SJSA1 (cell line): Measurements from ENCODE around the gene MYO6. TPM values are rescaled to one million over a fixed set of nuclear protein-coding genes. Genes with fewer than 3 reads are reported as not detected.
A peak's percentile ranks its signal among the peaks of the same experiment; 100 is the strongest.

Source experiments
- DNase-seq, 2 experiments: peaks; one replicate each; pipeline ENCODE4 v3.0.0-alpha.2; 2015 to 2020; ENCODE audit warnings: low spot score in 2 of 2, low read depth in 1 of 2
- H3K27ac ChIP-seq: fragments of 250-450 bp; sonication (Bioruptor Pico); 2 replicates; pipeline ENCODE4 v1.5.1; 2020; ENCODE audit warnings: mild to moderate bottlenecking, moderate library complexity
- H3K27me3 ChIP-seq: fragments of 250-450 bp; sonication (Bioruptor Pico); replicated peaks from 2 replicates; pipeline ENCODE4 v1.5.1; 2020; ENCODE audit warnings: mild to moderate bottlenecking, moderate library complexity
- H3K36me3 ChIP-seq: fragments of 250-450 bp; sonication (Bioruptor Pico); 2 replicates; pipeline ENCODE4 v1.5.1; 2020; ENCODE audit warnings: mild to moderate bottlenecking
- H3K4me1 ChIP-seq: fragments of 250-450 bp; sonication (Bioruptor Pico); replicated peaks from 2 replicates; pipeline ENCODE4 v1.6.1; 2021; ENCODE audit warnings: mild to moderate bottlenecking
- H3K4me3 ChIP-seq: fragments of 250-450 bp; sonication (Bioruptor Pico); 2 replicates; pipeline ENCODE4 v1.5.1; 2020; ENCODE audit warnings: mild to moderate bottlenecking
- H3K9me3 ChIP-seq: fragments of 250-450 bp; sonication (Bioruptor Pico); replicated peaks from 2 replicates; pipeline ENCODE4 v1.5.1; 2020; ENCODE audit warnings: mild to moderate bottlenecking
- total RNA-seq: library from RNA; depleted of rRNA; stranded (reverse); fragments of >200 nt; shearing (Covaris generic); gene quantifications from 2 replicates; pipeline ENCODE4 v1.2.3, GENCODE V29; 2014

Gene MYO6
- total RNA-seq, 1 experiment from 2014 or later = 6.4 TPM

DNA sequence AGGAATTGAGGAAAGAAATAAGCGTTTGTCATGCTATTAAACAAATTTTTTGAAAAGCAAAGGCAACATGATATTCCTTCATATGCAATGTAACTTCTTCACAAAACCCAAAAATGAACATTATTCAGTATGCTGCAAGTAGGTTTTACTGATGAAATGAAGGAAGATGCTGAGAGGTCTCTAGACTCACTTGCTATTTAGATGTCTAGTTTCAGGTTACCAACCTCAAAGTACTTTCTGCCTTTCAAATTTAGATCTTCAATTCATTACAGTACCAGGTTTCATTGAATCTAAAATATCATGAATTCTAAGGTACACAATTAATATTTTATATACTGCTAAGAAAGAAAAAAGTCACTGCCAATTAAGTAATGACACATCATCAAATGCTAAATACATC lies 39.9 kb downstream of the MYO6 start:
- no peak overlapping the region for H3K27ac ChIP-seq
- DNase-seq = no peak
- no peaks in the 10 kb centered on the region; the same call in 1 of the 2 replicates for H3K27me3 ChIP-seq
- peaks cover 8% of the 10 kb centered on the region; the same call in 1 of the 2 replicates for H3K4me1 ChIP-seq
- no peaks in the 10 kb centered on the region for H3K36me3 ChIP-seq
- H3K4me3 ChIP-seq = no peak overlapping the region
- no peaks in the 10 kb centered on the region for H3K9me3 ChIP-seq

DNA sequence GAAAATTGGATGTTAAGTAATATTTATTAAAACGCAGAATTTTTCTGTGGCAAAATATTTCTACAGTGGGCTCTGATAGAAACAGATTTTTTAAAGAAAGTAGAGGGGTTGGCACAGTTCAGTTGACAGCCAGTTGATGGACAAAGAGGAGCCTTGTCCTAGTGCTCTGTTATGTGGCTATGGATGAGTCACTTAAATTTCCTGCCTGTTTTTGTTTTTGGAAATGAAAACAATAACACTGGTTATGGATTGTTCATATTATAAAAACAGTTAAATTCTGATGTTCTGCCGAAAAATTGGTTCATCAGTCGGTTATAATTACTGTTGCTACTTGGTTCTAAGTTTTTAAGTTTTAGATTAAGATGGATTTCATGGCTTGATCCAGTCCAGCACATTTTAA lies 42.8 kb downstream of the MYO6 start:
- no peak overlapping the region for H3K27ac ChIP-seq
- peaks cover 8% of the 10 kb centered on the region; the same call in 1 of the 2 replicates for H3K4me1 ChIP-seq
- DNase-seq = no peak
- no peaks in the 10 kb centered on the region for H3K9me3 ChIP-seq
- no peaks in the 10 kb centered on the region; the same call in 1 of the 2 replicates for H3K27me3 ChIP-seq
- no peak overlapping the region for H3K4me3 ChIP-seq
- no peaks in the 10 kb centered on the region for H3K36me3 ChIP-seq

DNA sequence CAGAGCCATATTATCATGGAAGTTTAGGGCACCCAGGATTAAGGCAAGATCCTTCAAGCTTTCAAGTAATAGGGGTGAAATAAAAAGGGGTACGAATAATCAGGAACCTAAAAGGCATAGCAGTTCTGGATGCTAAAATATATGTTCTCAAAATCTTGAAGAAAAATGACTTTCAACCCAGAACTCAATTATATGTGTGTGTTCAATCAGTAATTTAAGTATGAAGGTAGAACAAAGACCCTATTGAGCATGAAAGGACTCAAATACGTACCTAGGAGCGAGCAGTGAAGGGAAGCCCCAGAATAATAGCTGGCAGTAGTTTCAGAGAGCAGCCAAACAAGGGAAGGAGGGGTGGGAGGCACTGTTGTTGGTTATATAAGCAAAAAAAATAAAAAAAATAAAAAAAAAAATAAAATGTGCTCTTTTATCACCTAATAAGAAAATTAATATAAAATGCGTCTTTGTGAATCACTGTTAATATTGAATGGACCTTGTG lies 45.4 kb downstream of the MYO6 start:
- Histone ChIP-seq H3K4me1 (peaks cover 8% of the 10 kb centered on the region; the same call in 1 of the 2 replicates), H3K27me3 (no peaks in the 10 kb centered on the region; the same call in 1 of the 2 replicates), H3K27ac (no peak overlapping the region), H3K36me3 (no peaks in the 10 kb centered on the region), H3K4me3 (no peak overlapping the region), H3K9me3 (no peaks in the 10 kb centered on the region)
- DNase-seq = no peak

DNA sequence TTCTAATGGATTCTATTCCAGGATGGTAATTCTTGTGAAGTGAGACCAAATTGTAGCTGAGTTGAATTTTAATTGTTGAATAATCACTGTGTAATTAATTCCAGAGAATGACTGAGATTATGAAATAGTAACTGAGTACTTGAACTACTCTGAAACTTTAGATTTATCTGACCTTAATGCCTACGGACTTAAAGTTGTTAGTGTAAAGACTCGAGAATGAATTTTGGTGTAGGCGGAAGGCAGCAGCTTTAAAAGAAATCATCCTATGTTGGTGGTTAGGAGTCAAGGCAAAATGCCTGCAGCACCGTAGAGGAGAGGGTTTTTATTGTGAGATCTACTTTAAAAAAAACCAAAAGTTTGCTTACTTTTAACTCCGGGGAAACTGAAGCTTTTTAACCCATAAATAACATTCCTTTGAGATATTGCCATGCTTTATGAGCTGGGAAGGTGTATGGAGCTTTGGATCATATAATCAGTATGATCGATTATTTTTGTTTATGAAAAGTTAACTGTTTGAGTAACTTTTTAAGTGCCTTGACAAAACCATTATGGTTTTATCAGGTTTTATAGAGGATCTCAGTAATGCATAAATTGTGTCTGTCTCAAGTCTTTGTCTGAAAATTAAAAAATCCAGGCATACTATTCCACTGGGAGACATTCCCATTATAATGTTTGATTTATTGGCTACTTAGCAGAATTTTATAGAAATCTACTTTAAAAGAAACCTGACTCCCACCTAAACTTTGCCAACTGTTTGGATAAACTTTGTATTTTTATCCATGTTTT lies 46.1 kb downstream of the MYO6 start:
- Histone ChIP-seq H3K36me3 (no peaks in the 10 kb centered on the region), H3K27ac (no peak overlapping the region), H3K4me3 (no peak overlapping the region), H3K9me3 (no peaks in the 10 kb centered on the region), H3K27me3 (no peaks in the 10 kb centered on the region; the same call in 1 of the 2 replicates), H3K4me1 (peaks cover 8% of the 10 kb centered on the region; the same call in 1 of the 2 replicates)
- no peak for DNase-seq

DNA sequence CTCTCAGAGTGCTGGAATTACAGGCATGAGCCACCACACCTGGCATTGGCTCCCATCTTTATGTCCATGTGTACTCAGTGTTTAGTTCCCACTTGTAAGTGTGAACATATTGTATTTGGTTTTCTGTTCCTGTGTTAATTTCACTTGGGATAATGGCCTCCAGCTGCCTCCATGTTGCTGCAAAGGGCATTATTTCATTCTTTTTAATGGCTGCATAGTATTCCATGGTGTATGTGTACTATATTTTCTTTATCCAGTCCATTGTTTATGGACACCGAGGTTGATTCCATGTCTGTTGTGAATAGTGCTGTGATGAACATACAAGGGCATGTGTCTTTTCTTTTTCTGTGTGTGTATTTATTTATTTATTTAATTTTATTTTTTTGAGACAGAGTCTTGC lies 47.7 kb downstream of the MYO6 start:
- H3K27ac ChIP-seq = no peak overlapping the region
- H3K27me3 ChIP-seq = no peaks in the 10 kb centered on the region; the same call in 1 of the 2 replicates
- H3K9me3 ChIP-seq = no peaks in the 10 kb centered on the region
- DNase-seq = no peak
- peaks cover 5% of the 10 kb centered on the region; the same call in 1 of the 2 replicates for H3K4me1 ChIP-seq
- no peak overlapping the region for H3K4me3 ChIP-seq
- H3K36me3 ChIP-seq = no peaks in the 10 kb centered on the region

DNA sequence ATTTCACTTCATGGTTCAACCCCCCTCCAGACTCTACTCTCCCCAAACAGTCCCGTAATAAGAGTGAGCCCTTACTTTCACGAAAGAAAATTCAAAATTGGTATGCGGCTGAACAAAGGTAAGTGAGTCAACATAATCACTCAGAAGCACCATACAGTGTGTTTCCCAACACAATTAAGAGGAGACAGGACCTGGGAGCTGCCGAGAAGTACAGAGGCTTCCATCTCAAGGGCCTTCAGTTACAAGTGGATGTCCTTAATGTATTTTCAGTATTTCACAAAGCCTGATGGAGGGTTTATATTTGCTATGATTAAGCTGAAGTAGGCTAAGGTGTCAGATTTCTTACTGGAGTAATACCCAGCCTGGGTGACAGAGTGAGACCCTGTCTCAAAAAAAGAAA lies 51.1 kb downstream of the MYO6 start:
- Histone ChIP-seq H3K36me3 (no peaks in the 10 kb centered on the region), H3K4me3 (no peak overlapping the region), H3K27me3 (no peaks in the 10 kb centered on the region), H3K4me1 (no peaks in the 10 kb centered on the region), H3K9me3 (no peaks in the 10 kb centered on the region), H3K27ac (no peak overlapping the region)
- no peak for DNase-seq

DNA sequence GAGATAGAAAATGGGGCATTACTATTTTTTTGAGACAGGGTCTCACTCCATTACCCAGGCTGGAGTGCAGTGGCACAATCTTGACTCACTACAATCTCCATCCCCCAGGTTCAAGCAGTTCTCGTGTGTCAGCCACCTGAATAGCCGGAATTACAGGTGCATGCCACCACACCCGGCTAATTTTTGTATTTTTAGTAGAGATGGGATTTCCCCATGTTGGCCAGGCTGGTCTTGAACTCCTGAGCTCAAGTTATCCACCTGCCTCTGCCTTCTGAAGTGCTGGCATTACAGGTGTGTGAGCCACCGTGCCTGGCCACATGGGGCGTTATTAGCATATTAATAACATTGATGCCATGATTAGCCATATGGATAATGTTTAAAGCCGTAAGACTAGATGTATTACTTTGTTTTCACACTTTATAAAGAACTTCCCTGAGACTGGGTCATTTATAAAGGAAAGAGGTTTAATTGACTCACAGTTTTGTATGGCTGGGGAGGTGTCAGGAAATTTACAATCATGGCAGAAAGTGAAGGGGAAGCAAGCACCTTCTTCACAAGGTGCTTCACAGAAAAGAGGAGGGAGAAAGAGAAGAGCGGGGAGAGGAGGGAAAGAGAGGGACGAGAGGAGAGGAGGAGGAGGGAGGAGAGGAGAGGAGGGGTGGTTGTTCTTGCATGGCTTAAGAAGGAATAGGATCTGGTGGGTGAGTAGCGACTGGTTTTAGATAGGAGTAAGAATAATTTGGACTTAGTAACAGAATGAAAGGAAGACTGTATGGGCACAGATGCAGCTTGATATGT lies 51.9 kb downstream of the MYO6 start:
- Histone ChIP-seq H3K4me3 (no peak overlapping the region), H3K27me3 (no peaks in the 10 kb centered on the region), H3K36me3 (no peaks in the 10 kb centered on the region), H3K9me3 (no peaks in the 10 kb centered on the region), H3K27ac (no peak overlapping the region), H3K4me1 (no peaks in the 10 kb centered on the region)
- DNase-seq = no peak

DNA sequence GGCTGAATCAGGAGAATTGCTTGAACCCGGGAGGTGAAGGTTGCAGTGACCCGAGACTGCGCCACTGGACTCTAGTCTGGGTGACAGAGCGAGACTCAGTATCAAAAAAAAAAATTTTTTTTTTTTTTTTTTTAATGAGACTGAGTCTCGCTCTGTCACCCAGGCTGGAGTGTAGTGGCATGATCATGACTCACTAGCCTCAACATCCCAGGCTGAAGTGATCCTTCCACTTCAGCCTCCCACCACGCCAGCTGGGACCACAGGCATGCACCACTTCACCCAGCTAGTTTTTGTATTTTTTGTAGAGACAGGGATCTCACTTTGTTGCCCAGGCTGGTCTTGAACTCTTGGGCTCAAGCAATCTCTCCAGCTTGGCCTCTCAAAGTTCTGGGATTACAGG lies 53.3 kb downstream of the MYO6 start:
- Histone ChIP-seq H3K4me3 (no peak overlapping the region), H3K36me3 (no peaks in the 10 kb centered on the region), H3K9me3 (no peaks in the 10 kb centered on the region), H3K27ac (no peak overlapping the region), H3K27me3 (no peaks in the 10 kb centered on the region), H3K4me1 (no peaks in the 10 kb centered on the region)
- DNase-seq = peak; percentile 7 to 45

DNA sequence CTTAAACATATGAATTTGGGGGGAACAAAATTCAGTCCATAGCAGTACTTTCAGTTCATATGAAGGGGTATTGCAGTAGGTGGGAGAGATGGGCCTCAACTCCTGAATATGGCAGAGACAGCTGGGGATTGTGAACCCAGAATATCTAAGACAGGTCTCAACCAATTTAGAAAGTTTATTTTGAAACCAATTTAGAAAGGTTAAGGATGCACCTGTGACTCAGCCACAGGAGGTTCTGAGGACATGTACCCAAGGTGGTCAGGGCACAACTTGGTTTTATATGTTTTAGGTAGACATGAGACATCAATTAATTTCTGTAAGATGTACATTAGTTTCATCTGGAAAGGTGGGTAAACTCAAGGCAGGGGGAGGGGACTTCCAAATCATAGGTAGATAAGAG lies 59.5 kb downstream of the MYO6 start:
- Histone ChIP-seq H3K4me3 (no peak overlapping the region), H3K9me3 (no peaks in the 10 kb centered on the region), H3K27ac (no peak overlapping the region), H3K27me3 (no peaks in the 10 kb centered on the region), H3K4me1 (no peaks in the 10 kb centered on the region), H3K36me3 (no peaks in the 10 kb centered on the region)
- no peak for DNase-seq

DNA sequence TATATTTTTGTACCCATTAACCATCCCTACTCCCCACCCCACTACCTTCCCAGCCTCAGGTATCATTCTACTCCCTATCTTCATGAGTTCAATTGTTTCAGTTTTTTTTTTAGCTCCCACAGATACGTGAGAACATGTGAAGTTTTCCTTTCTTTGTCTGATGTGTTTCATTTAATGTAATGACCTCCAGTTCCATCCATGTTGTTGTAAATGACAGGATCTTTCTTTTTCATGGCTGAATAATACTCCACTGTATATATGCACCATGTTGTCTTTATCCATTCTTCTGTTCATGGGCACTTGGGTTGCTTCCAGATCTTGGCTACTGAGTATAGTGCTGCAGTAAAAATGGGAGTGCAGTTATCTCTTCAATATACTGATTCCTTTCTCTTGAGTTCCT lies 63.5 kb downstream of the MYO6 start:
- no peak overlapping the region for H3K4me3 ChIP-seq
- no peaks in the 10 kb centered on the region for H3K27me3 ChIP-seq
- H3K9me3 ChIP-seq = no peaks in the 10 kb centered on the region
- no peaks in the 10 kb centered on the region for H3K36me3 ChIP-seq
- no peak overlapping the region for H3K27ac ChIP-seq
- no peak for DNase-seq
- H3K4me1 ChIP-seq = no peaks in the 10 kb centered on the region

DNA sequence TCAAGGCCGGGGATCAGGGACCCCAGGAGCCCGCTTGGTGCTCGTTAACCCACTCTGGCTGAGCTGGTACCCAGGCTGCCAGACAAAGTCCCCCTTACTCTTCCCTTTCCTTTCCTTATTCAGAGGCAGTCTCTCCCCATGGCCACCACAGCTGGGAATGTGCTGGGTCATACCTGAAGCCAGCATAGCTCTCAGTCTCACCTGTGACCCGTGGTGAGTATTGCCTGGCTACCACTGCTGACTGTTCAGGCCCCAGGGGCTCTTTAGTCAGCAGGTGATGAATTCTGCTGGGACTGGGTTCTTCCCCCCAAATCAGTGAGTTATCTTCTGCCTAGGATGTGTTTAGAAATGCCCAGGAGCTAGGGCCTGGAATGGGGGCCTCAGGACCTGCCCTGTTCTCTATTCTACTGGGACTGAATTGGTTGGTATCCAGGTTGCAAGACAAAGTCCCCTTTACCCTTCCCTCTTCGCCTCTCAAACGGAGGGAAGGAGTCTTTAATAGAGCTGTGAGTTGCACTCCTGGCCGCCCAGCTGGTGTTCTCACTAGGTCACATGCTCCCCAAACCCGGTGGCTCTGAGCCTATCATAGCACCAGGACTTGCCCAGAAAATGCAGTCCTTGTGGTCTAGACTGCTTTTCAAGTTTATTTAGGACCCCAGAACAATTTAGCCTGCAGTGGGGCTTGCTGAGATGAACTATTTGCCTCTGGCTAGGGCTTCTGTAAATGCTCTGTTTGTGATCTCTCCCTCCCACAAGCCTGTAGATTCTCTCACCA lies 64.6 kb downstream of the MYO6 start:
- Histone ChIP-seq H3K27ac (no peak overlapping the region), H3K4me3 (no peak overlapping the region), H3K9me3 (no peaks in the 10 kb centered on the region), H3K27me3 (no peaks in the 10 kb centered on the region), H3K4me1 (no peaks in the 10 kb centered on the region), H3K36me3 (no peaks in the 10 kb centered on the region)
- no peak for DNase-seq

DNA sequence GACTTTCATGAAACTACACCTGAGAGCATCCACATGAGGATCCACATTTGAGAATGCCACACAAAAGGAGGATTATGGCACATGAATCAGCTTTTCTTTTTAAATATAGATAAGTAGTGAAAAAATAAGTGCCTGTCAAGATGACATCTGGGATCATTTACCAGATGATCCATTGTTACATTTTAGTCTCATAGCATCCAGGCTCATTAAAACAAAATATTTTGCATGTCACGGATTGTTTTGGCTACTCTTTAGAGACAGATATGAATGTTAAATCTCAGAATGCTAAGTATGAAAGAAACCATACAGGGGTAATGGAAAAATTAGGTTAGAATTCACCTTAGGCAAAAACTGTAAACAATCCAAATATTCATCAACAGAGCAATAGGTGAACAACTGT lies 66.7 kb downstream of the MYO6 start:
- DNase-seq = no peak
- H3K36me3 ChIP-seq = no peaks in the 10 kb centered on the region
- no peak overlapping the region for H3K27ac ChIP-seq
- no peak overlapping the region for H3K4me3 ChIP-seq
- H3K9me3 ChIP-seq = no peaks in the 10 kb centered on the region
- no peaks in the 10 kb centered on the region for H3K27me3 ChIP-seq
- no peaks in the 10 kb centered on the region for H3K4me1 ChIP-seq

DNA sequence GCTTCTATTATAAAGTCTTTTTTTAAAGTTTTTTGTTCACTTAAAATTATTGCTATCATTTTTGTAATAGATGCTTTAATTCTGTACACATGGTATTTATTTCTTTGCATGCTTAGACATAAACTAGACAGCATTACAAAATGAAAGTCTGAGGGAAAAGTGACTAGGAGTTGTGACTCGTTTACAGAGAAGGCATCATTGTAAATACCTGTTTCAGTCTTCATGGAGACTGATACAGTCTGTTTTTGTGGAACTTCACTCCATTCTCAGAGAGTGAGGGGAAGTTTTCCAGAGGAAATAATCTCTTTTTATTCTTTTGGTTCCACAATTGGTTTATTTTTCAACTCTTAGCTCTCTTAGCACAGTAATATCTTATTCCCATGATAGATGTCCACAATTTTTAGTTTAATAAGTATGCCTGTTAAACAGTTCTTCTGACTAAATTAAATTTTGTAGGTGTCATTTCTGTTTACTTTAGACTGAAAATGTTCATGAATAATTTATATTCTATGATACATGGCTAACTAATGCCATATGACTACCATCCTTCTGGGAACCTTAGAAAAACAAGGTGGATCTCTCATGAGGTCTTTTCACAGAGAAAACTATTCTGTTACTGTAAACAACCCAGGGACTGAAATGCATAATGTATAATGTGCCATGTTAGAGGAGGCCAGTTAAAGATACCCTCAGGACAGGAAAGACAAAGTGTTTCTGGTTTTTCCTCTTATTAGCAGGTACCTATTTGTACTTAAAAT lies 69.2 kb downstream of the MYO6 start:
- no peaks in the 10 kb centered on the region for H3K9me3 ChIP-seq
- no peak overlapping the region for H3K4me3 ChIP-seq
- DNase-seq = no peak
- no peak overlapping the region for H3K27ac ChIP-seq
- no peaks in the 10 kb centered on the region for H3K36me3 ChIP-seq
- no peaks in the 10 kb centered on the region for H3K27me3 ChIP-seq
- no peaks in the 10 kb centered on the region for H3K4me1 ChIP-seq
